ENCODE measurements around the gene LSM3. TPM values are rescaled to one million over a fixed set of nuclear protein-coding genes. Genes with fewer than 3 reads are reported as not detected.

The LSM3 gene
- total RNA-seq, 2 experiments from 2014 or later = 12.4 to 21.9 TPM

DNA sequence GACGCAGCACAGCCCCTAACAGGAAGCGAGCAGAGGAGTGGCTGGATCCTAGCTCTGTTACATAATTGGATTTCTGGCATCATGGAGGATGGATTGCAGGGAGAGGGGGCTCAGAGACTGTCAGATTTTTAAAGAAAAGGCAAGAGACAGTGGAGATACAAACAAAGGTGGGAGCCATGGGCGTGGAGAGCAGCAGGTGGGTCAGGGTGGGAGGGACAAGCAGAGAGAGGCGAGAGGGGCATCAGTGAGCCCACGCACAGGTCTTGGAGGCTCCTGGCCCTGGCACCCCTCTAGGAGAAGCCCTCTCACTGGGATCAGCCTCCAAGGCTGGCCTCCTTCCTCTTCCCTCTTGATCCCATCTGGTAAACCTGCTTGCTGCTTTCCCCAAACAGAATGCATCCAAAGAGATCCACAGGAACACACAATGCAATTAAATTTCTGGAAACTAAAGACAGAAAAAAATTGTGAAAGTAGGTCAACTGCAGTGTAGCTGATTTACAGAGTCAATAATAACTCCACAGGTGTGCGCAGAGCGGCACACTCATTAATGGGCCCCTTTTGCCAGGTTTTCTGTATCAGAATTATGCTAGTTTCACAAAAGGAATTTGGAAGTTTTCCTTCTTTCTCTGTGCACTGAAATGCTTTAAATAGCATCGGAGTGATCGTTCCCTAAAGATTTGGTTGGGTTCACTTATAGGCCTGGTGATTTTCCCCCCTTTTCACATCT, 66.1 kb downstream of the LSM3 start:
- intact Hi-C loops (cut with micrococcal nuclease; ENCODE audit: unreplicated experiment) = no loop called here
- POLR2A ChIA-PET = interaction anchor here (0.7 kb wide), 1 partner anchor 92 kb away, joined by 3 read pairs; no protein-coding TSS in a partner anchor
- H3K36me3 ChIP-seq (ENCODE audit: insufficient read depth, low read length) = no peaks in the 10 kb centered on the region

DNA sequence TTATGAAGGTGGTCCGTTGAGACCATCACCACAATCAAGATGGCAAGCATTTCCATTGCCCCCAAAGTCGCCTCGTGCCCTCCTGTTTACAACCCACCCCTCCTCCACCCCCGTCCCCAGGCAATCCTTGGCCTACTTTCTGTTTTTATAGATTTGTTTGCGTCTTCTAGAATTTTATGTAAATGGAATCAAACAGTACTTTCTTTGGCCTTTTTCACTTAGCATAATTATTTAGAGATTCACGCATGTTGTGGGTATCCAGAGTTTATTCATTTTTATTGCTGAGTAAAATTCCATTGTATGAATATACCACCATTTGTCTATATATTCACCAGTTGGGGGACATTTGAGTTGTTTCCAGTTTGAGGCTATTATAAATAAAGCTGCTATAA, 66.6 kb downstream of the LSM3 start:
- no TSS peak for BruUV-seq (replicated peaks)
- Histone ChIP-seq H4K20me1 (ENCODE audit: insufficient read depth, low read length) (no peaks in the 10 kb centered on the region), H3K27ac (ENCODE audit: low read depth, low read length, poor library complexity, severe bottlenecking) (no peak overlapping the region), H2AFZ (ENCODE audit: low read length) (no peak overlapping the region), H3K36me3 (ENCODE audit: insufficient read depth, low read length) (no peaks in the 10 kb centered on the region), H3K4me1 (ENCODE audit: insufficient read depth, low read length, poor library complexity, severe bottlenecking) (no peaks in the 10 kb centered on the region), H3K79me2 (ENCODE audit: insufficient read depth, low read depth, low read length) (no peaks in the 10 kb centered on the region), H3K9me2 (ENCODE audit: insufficient read depth, low read length) (no peaks in the 10 kb centered on the region), H3K4me2 (ENCODE audit: low read length) (no peak overlapping the region), H3K4me3 (ENCODE audit: low read depth, low read length, poor library complexity, severe bottlenecking) (no peak overlapping the region), H3K9me3 (ENCODE audit: low read length) (no peaks in the 10 kb centered on the region)
- TF ChIP-seq CTCF (conservative IDR thresholded peaks at IDR 0.05; ENCODE audit: low read length) (no peak), EZH2phosphoT487 (IDR thresholded peaks at IDR 0.05; ENCODE audit: borderline replicate concordance, low read depth, low read length) (no peak)
- no peak for DNase-seq (ENCODE audit: low spot score)
- CTCF ChIA-PET (ENCODE audit: unreplicated experiment) = no interaction called here
- intact Hi-C loops (cut with micrococcal nuclease; ENCODE audit: unreplicated experiment) = no loop called here
- POLR2A ChIA-PET = no interaction called here

More for the DNA sequence above, 66.1 kb downstream of the LSM3 start:
- CTCF ChIA-PET (ENCODE audit: unreplicated experiment) = no interaction called here
- Histone ChIP-seq H3K79me2 (ENCODE audit: insufficient read depth, low read depth, low read length) (no peaks in the 10 kb centered on the region), H3K4me1 (ENCODE audit: insufficient read depth, low read length, poor library complexity, severe bottlenecking) (no peaks in the 10 kb centered on the region), H3K9me2 (ENCODE audit: insufficient read depth, low read length) (no peaks in the 10 kb centered on the region), H3K4me2 (ENCODE audit: low read length) (no peak overlapping the region), H2AFZ (ENCODE audit: low read length) (no peak overlapping the region), H3K4me3 (ENCODE audit: low read depth, low read length, poor library complexity, severe bottlenecking) (no peak overlapping the region), H3K27ac (ENCODE audit: low read depth, low read length, poor library complexity, severe bottlenecking) (no peak overlapping the region), H3K9me3 (ENCODE audit: low read length) (no peaks in the 10 kb centered on the region), H4K20me1 (ENCODE audit: insufficient read depth, low read length) (no peaks in the 10 kb centered on the region)
- no peak for DNase-seq (ENCODE audit: low spot score)
- TF ChIP-seq EZH2phosphoT487 (IDR thresholded peaks at IDR 0.05; ENCODE audit: borderline replicate concordance, low read depth, low read length) (no peak), CTCF (conservative IDR thresholded peaks at IDR 0.05; ENCODE audit: low read length) (no peak)
- no TSS peak for BruUV-seq (replicated peaks)

GRCh38 chr3:14245822-14246221, 67.2 kb downstream of the LSM3 start:
- BruUV-seq (replicated peaks) = no TSS peak
- Histone ChIP-seq H3K4me3 (ENCODE audit: low read depth, low read length, poor library complexity, severe bottlenecking) (no peak overlapping the region), H3K27ac (ENCODE audit: low read depth, low read length, poor library complexity, severe bottlenecking) (no peak overlapping the region), H2AFZ (ENCODE audit: low read length) (no peak overlapping the region), H3K79me2 (ENCODE audit: insufficient read depth, low read depth, low read length) (no peaks in the 10 kb centered on the region), H3K36me3 (ENCODE audit: insufficient read depth, low read length) (no peaks in the 10 kb centered on the region), H3K4me1 (ENCODE audit: insufficient read depth, low read length, poor library complexity, severe bottlenecking) (no peaks in the 10 kb centered on the region), H3K9me2 (ENCODE audit: insufficient read depth, low read length) (no peaks in the 10 kb centered on the region), H3K4me2 (ENCODE audit: low read length) (no peak overlapping the region), H3K9me3 (ENCODE audit: low read length) (no peaks in the 10 kb centered on the region), H4K20me1 (ENCODE audit: insufficient read depth, low read length) (no peaks in the 10 kb centered on the region)
- no peak for TF ChIP-seq CTCF (conservative IDR thresholded peaks at IDR 0.05; ENCODE audit: low read length)
- no peak for TF ChIP-seq EZH2phosphoT487 (IDR thresholded peaks at IDR 0.05; ENCODE audit: borderline replicate concordance, low read depth, low read length)
- ChIA-PET POLR2A (no interaction called here), CTCF (ENCODE audit: unreplicated experiment) (interaction anchor here (0.5 kb wide), 1 partner anchor 67 kb away, joined by 3 read pairs; no protein-coding TSS in a partner anchor)
- intact Hi-C loops (cut with micrococcal nuclease; ENCODE audit: unreplicated experiment) = no loop called here
- DNase-seq (ENCODE audit: low spot score) = no peak
